ENCODE results near the gene CENPP.

DNA sequence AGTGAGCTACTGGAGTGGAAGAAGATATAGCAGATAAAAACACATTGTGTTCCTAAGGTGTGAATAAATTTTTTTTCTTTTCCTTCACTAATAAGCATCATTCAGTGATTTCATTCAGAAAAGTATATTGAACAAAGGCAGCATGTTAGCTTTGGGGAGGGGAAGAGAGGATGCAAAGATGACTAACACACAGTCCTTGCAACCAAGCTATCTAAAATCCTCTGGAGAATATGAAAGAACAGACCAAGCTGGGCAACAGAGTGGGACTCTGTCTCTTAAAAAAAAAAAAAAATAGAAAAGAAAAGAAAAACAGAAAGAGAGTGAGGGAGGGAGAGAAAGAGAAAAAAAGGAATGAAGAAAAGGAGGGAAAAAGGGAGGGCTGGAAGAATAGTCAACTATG, 120.8 kb downstream of the CENPP start:
- TF ChIP-seq, protein P1, sequence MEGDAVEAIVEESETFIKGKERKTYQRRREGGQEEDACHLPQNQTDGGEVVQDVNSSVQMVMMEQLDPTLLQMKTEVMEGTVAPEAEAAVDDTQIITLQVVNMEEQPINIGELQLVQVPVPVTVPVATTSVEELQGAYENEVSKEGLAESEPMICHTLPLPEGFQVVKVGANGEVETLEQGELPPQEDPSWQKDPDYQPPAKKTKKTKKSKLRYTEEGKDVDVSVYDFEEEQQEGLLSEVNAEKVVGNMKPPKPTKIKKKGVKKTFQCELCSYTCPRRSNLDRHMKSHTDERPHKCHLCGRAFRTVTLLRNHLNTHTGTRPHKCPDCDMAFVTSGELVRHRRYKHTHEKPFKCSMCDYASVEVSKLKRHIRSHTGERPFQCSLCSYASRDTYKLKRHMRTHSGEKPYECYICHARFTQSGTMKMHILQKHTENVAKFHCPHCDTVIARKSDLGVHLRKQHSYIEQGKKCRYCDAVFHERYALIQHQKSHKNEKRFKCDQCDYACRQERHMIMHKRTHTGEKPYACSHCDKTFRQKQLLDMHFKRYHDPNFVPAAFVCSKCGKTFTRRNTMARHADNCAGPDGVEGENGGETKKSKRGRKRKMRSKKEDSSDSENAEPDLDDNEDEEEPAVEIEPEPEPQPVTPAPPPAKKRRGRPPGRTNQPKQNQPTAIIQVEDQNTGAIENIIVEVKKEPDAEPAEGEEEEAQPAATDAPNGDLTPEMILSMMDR (conservative IDR thresholded peaks at IDR 0.05; ENCODE audit: low read depth, low read length), result no peak
- TF ChIP-seq EZH2 (IDR thresholded peaks at IDR 0.05; ENCODE audit: low read length, unreplicated experiment) (no peak), EZH2phosphoT487 (IDR thresholded peaks at IDR 0.05; ENCODE audit: borderline replicate concordance, low read length) (no peak)

All from PC-3 (cell line).